RWPE2 (cell line): ENCODE results near the gene EFEMP2.

Experiments
- ATAC-seq: fragments of 200-7000 bp; cut with Tn5 transposase; 3 replicates; pipeline ENCODE4 v1.9.1; 2021; ENCODE audit warnings: low read depth
- DNase-seq: peaks from one replicate; pipeline ENCODE4 v3.0.0-alpha.2; 2020; ENCODE audit warnings: low spot score
- H3K27ac ChIP-seq: fragments of 450-650 bp; 2 replicates; pipeline ENCODE4 v1.5.1; 2017; ENCODE audit warnings: mild to moderate bottlenecking; ENCODE audit not compliant: poor library complexity, severe bottlenecking
- H3K27me3 ChIP-seq: fragments of 250-450 bp; sonication (Bioruptor Pico); 2 replicates; pipeline ENCODE4 v1.5.1; 2021; ENCODE audit warnings: mild to moderate bottlenecking, moderate library complexity; ENCODE audit not compliant: insufficient read depth, poor library complexity, severe bottlenecking
- H3K36me3 ChIP-seq: fragments of 250-450 bp; sonication (Bioruptor Pico); 2 replicates; pipeline ENCODE4 v1.5.1; 2020; ENCODE audit warnings: low read depth, mild to moderate bottlenecking, moderate library complexity
- H3K4me1 ChIP-seq: fragments of 250-450 bp; sonication (Bioruptor Pico); 2 replicates; pipeline ENCODE4 v1.5.1; 2021; ENCODE audit warnings: mild to moderate bottlenecking, moderate library complexity; ENCODE audit not compliant: insufficient read depth, poor library complexity, severe bottlenecking
- H3K4me3 ChIP-seq: fragments of 250-450 bp; sonication (Bioruptor Pico); 2 replicates; pipeline ENCODE4 v1.5.1; 2021; ENCODE audit warnings: mild to moderate bottlenecking, moderate library complexity; ENCODE audit not compliant: severe bottlenecking
- H3K9me3 ChIP-seq: fragments of 250-450 bp; sonication (Bioruptor Pico); 2 replicates; pipeline ENCODE4 v1.5.1; 2021; ENCODE audit warnings: mild to moderate bottlenecking, moderate library complexity; ENCODE audit not compliant: severe bottlenecking
- CTCF ChIP-seq: fragments of 450-650 bp; IDR thresholded peaks from one replicate; pipeline ENCODE4 v1.5.1; 2017; ENCODE audit warnings: mild to moderate bottlenecking, moderate library complexity; ENCODE audit not compliant: poor library complexity, severe bottlenecking

EFEMP2 gene

GRCh38 chr11:65919573-65920371, 47.2 kb upstream of the EFEMP2 start:
- Histone ChIP-seq H3K4me1 (peaks cover 41% of the 10 kb centered on the region), H3K27me3 (no peaks in the 10 kb centered on the region), H3K9me3 (no peaks in the 10 kb centered on the region), H3K4me3 (peak overlapping the region; percentile 80), H3K27ac (peak overlapping the region; percentile 98), H3K36me3 (peaks cover 51% of the 10 kb centered on the region)
- TF ChIP-seq CTCF = no peak
- ATAC-seq = peak; percentile 1
- DNase-seq = no peak

GRCh38 chr11:65919141-65919572, 46.6 kb upstream of the EFEMP2 start, which contains the start of gene DRAP1:
TSS of gene DRAP1 (plus strand) at chr11:65919426. CDS start at chr11:65919502, 76 bp downstream.
- H3K4me1 ChIP-seq = peaks cover 44% of the 10 kb centered on the region
- peaks cover 51% of the 10 kb centered on the region for H3K36me3 ChIP-seq
- peak within 1 kb of the TSS; percentile 80 for H3K4me3 ChIP-seq
- no peak for TF ChIP-seq CTCF
- H3K27me3 ChIP-seq = no peaks in the 10 kb centered on the region
- peak; percentile 98 for DNase-seq
- no peaks in the 10 kb centered on the region for H3K9me3 ChIP-seq
- H3K27ac ChIP-seq = peak within 1 kb of the TSS; percentile 98
- peak; percentile 69 for ATAC-seq

- peak within 1 kb of the TSS; percentile 98 for H3K27ac ChIP-seq
- H3K27me3 ChIP-seq = no peaks in the 10 kb centered on the region
- no peaks in the 10 kb centered on the region for H3K9me3 ChIP-seq
- TF ChIP-seq CTCF = peak; percentile 7
- H3K4me3 ChIP-seq = peak within 1 kb of the TSS; percentile 80
- ATAC-seq = peak; percentile 1; the same call in 2 of the 3 replicates
- DNase-seq = no peak
- H3K4me1 ChIP-seq = peaks cover 51% of the 10 kb centered on the region
- peaks cover 50% of the 10 kb centered on the region for H3K36me3 ChIP-seq
These were observed 45.9 kb upstream of the EFEMP2 start, which contains the start of gene C11orf68 for GRCh38 chr11:65918211-65919140. TSS of gene C11orf68 (minus strand) at chr11:65919062. CDS start at chr11:65919031, 31 bp downstream.

GRCh38 chr11:65917434-65918210, 45.0 kb upstream of the EFEMP2 start:
- TF ChIP-seq CTCF = no peak
- no peaks in the 10 kb centered on the region for H3K9me3 ChIP-seq
- peaks cover 59% of the 10 kb centered on the region for H3K4me1 ChIP-seq
- DNase-seq (no peak), ATAC-seq (no peak)
- H3K36me3 ChIP-seq = peaks cover 41% of the 10 kb centered on the region
- H3K4me3 ChIP-seq = peak overlapping the region; percentile 74
- H3K27ac ChIP-seq = peak overlapping the region; percentile 98
- no peaks in the 10 kb centered on the region for H3K27me3 ChIP-seq
